H1 (cell line): ENCODE results near the gene UTP20. TPM values are rescaled to one million over a fixed set of nuclear protein-coding genes. Genes with fewer than 3 reads are reported as not detected.

ENCODE experiments used
- CTCF ChIA-PET: fragments of 300-600 bp; sonication (Branson Sonifier 250); formaldehyde crosslinking; loops from one replicate; lab custom pipeline; 2021; ENCODE audit not compliant: partially characterized antibody; lab: Charles Lee
- POLR2A ChIA-PET: fragments of 300-600 bp; sonication (Branson Sonifier 250); formaldehyde crosslinking; loops from one replicate; lab custom pipeline; 2021; ENCODE audit warnings: inconsistent platforms; ENCODE audit not compliant: partially characterized antibody; lab: Charles Lee
- DNase-seq, 2 experiments: peaks; one replicate each; pipeline versions ENCODE4 v3.0.0 to v3.0.0-alpha.2; 2010 to 2022; ENCODE audit warnings: low spot score in 2 of 2, low read depth in 1 of 2, mixed read lengths in 1 of 2
- FAIRE-seq: peaks from 2 replicates; lab custom pipeline; 2011; peaks lifted over from hg19 to GRCh38; lab: Jason Lieb, UNC
- H2AFZ ChIP-seq: 2 replicates; pipeline ENCODE4 v1.8.1; 2012; ENCODE audit warnings: low read length, inconsistent platforms
- H2AK5ac ChIP-seq: 2 replicates; pipeline ENCODE4 v1.6.1; 2013; ENCODE audit warnings: low read depth, low read length
- H2BK120ac ChIP-seq: replicated peaks from 2 replicates; pipeline ENCODE3; 2013; ENCODE audit warnings: low read depth, low read length, inconsistent platforms
- H2BK12ac ChIP-seq: 2 replicates; pipeline ENCODE4 v1.6.1; 2013; ENCODE audit warnings: low read depth, low read length
- H2BK15ac ChIP-seq: 2 replicates; pipeline ENCODE4 v1.6.1; 2013; ENCODE audit warnings: low read length
- H2BK20ac ChIP-seq: 2 replicates; pipeline ENCODE4 v1.6.1; 2013; ENCODE audit warnings: low read length
- H2BK5ac ChIP-seq: 2 replicates; pipeline ENCODE4 v1.6.1; 2013; ENCODE audit warnings: low read depth, low read length
- H3K14ac ChIP-seq: 2 replicates; pipeline ENCODE4 v1.6.1; 2013; ENCODE audit warnings: inconsistent platforms; ENCODE audit not compliant: insufficient read length
- H3K18ac ChIP-seq: 2 replicates; pipeline ENCODE4 v1.6.1; 2013; ENCODE audit warnings: low read length; ENCODE audit errors: extremely low read depth
- H3K23ac ChIP-seq: 2 replicates; pipeline ENCODE4 v1.6.1; 2013; ENCODE audit warnings: inconsistent platforms; ENCODE audit not compliant: insufficient read length
- H3K23me2 ChIP-seq: 2 replicates; pipeline ENCODE4 v1.6.1; 2013; ENCODE audit warnings: low read depth, low read length
- H3K27ac ChIP-seq: 2 replicates; pipeline ENCODE4 v1.6.1; 2011; ENCODE audit warnings: low read depth, low read length, inconsistent platforms
- H3K27me3 ChIP-seq, 4 experiments: replicated peaks in 1 of 4; 1 replicate in 1 of 4; 2 replicates in 3 of 4; pipeline versions ENCODE4 v1.6.1 to v1.8.1; 2011 to 2013; ENCODE audit warnings: low read length in 3 of 4, mild to moderate bottlenecking in 3 of 4, inconsistent platforms in 2 of 4, mixed read lengths in 2 of 4, moderate library complexity in 1 of 4; ENCODE audit not compliant: control insufficient read depth in 3 of 4, insufficient read depth in 3 of 4; ENCODE audit errors: extremely low read depth in 1 of 4
- H3K36me3 ChIP-seq, 4 experiments: 2 replicates each; pipeline versions ENCODE4 v1.6.1 to v1.8.1; 2011 to 2013; ENCODE audit warnings: mild to moderate bottlenecking in 4 of 4, low read length in 3 of 4, moderate library complexity in 2 of 4, control low read depth in 1 of 4, inconsistent platforms in 1 of 4; ENCODE audit not compliant: insufficient read depth in 4 of 4, control insufficient read depth in 2 of 4
- H3K4ac ChIP-seq: replicated peaks from 2 replicates; pipeline ENCODE3; 2013; ENCODE audit warnings: low read length, low read depth, mixed read lengths, inconsistent platforms; ENCODE audit not compliant: insufficient read length
- H3K4me1 ChIP-seq, 4 experiments: replicated peaks in 1 of 4; 1 replicate in 1 of 4; 2 replicates in 3 of 4; pipeline versions ENCODE4 v1.6.1 to v1.8.1; 2011 to 2013; ENCODE audit warnings: low read length in 3 of 4, inconsistent platforms in 2 of 4, mixed read lengths in 1 of 4; ENCODE audit not compliant: insufficient read depth in 4 of 4, control insufficient read depth in 3 of 4
- H3K4me2 ChIP-seq, 2 experiments: 2 replicates each; pipeline versions ENCODE4 v1.6.1 to v1.8.1; 2011 to 2013; ENCODE audit warnings: low read depth in 2 of 2, low read length in 2 of 2, control low read depth in 1 of 2, inconsistent platforms in 1 of 2, mild to moderate bottlenecking in 1 of 2; ENCODE audit not compliant: insufficient read depth in 1 of 2
- H3K4me3 ChIP-seq, 4 experiments: fragments of 200-600, 300-600 bp in 1 of 4; sonication (generic), shearing (Covaris generic), sonication (Bioruptor Twin) in 1 of 4; 2 replicates each; pipeline versions ENCODE4 v1.5.1 to v1.8.1; 2011 to 2016; ENCODE audit warnings: low read length in 4 of 4, low read depth in 3 of 4, control low read depth in 2 of 4, inconsistent platforms in 2 of 4, mild to moderate bottlenecking in 2 of 4, mixed read lengths in 1 of 4, moderate library complexity in 1 of 4; ENCODE audit not compliant: insufficient read depth in 2 of 4; ENCODE audit errors: extremely low read depth in 1 of 4
- H3K56ac ChIP-seq: replicated peaks from 2 replicates; pipeline ENCODE3; 2013; ENCODE audit warnings: low read depth, mild to moderate bottlenecking, mixed read lengths, low read length, inconsistent platforms; ENCODE audit not compliant: insufficient read length
- H3K79me1 ChIP-seq: 2 replicates; pipeline ENCODE4 v1.6.1; 2013; ENCODE audit warnings: low read depth, low read length, control low read depth
- H3K79me2 ChIP-seq, 2 experiments: 2 replicates each; pipeline versions ENCODE4 v1.6.1 to v1.8.1; 2012 to 2013; ENCODE audit warnings: low read length in 2 of 2, mild to moderate bottlenecking in 2 of 2, inconsistent platforms in 1 of 2; ENCODE audit not compliant: insufficient read depth in 2 of 2, control insufficient read depth in 1 of 2
- H3K9ac ChIP-seq, 4 experiments: replicated peaks in 1 of 4; 1 replicate in 1 of 4; 2 replicates in 3 of 4; pipeline versions ENCODE4 v1.6.1 to v1.8.1; 2011 to 2013; ENCODE audit warnings: low read depth in 3 of 4, low read length in 3 of 4, control low read depth in 2 of 4, mild to moderate bottlenecking in 2 of 4, moderate library complexity in 2 of 4, inconsistent platforms in 1 of 4; ENCODE audit errors: extremely low read depth in 1 of 4
- H3K9me3 ChIP-seq, 2 experiments: 2 replicates each; pipeline versions ENCODE4 v1.6.1 to v1.8.1; 2012 to 2013; ENCODE audit warnings: mild to moderate bottlenecking in 2 of 2, moderate library complexity in 2 of 2, control low read depth in 1 of 2, inconsistent platforms in 1 of 2, low read depth in 1 of 2, low read length in 1 of 2, mixed read lengths in 1 of 2; ENCODE audit not compliant: insufficient read depth in 2 of 2
- H4K20me1 ChIP-seq, 2 experiments: replicated peaks in 1 of 2; 2 replicates each; pipeline versions ENCODE3 to v1.8.1; 2011 to 2013; ENCODE audit warnings: inconsistent platforms in 2 of 2, low read length in 2 of 2, mild to moderate bottlenecking in 1 of 2; ENCODE audit not compliant: insufficient read depth in 2 of 2, control insufficient read depth in 1 of 2
- H4K5ac ChIP-seq: 2 replicates; pipeline ENCODE4 v1.6.1; 2013; ENCODE audit warnings: low read length, low read depth, mixed read lengths, inconsistent platforms; ENCODE audit not compliant: insufficient read length
- H4K8ac ChIP-seq: 2 replicates; pipeline ENCODE4 v1.8.0; 2013; ENCODE audit warnings: mild to moderate bottlenecking, moderate library complexity, low read length, inconsistent platforms; ENCODE audit not compliant: insufficient read depth; ENCODE audit errors: extremely low read depth
- H4K91ac ChIP-seq: replicated peaks from 2 replicates; pipeline ENCODE3; 2013; ENCODE audit warnings: low read length, mixed read lengths, inconsistent platforms; ENCODE audit not compliant: insufficient read length
- BACH1 ChIP-seq: IDR thresholded peaks from 2 replicates; pipeline ENCODE4 v1.6.1; 2012; ENCODE audit warnings: low read length, improper control_type of control experiment
- BCL11A ChIP-seq, 2 experiments: IDR thresholded peaks; one replicate each; pipeline ENCODE4 v1.6.1; 2011; ENCODE audit warnings: low read depth in 2 of 2, low read length in 2 of 2, mild to moderate bottlenecking in 2 of 2
- CREB1 ChIP-seq: IDR thresholded peaks from 2 replicates; pipeline ENCODE4 v1.6.1; 2012; ENCODE audit warnings: inconsistent platforms
- FOSL1 ChIP-seq: IDR thresholded peaks from 2 replicates; pipeline ENCODE4 v1.6.1; 2011; ENCODE audit warnings: mild to moderate bottlenecking, low read depth, low read length, moderate library complexity; ENCODE audit not compliant: insufficient read depth
- GABPA ChIP-seq: IDR thresholded peaks from 2 replicates; pipeline ENCODE4 v1.6.1; 2011; ENCODE audit warnings: mild to moderate bottlenecking, low read length, moderate library complexity, borderline replicate concordance; ENCODE audit not compliant: insufficient read depth
- GTF2F1 ChIP-seq: IDR thresholded peaks from 2 replicates; pipeline ENCODE4 v1.6.1; 2012; ENCODE audit warnings: low read depth, low read length, improper control_type of control experiment, borderline replicate concordance
- HDAC2 ChIP-seq, 2 experiments: fragments of 300-600 bp in 1 of 2; sonication (generic) in 1 of 2; IDR thresholded peaks; 2 replicates each; pipeline ENCODE4 v1.6.1; 2011 to 2012; ENCODE audit warnings: low read depth in 2 of 2, low read length in 2 of 2, mild to moderate bottlenecking in 2 of 2, moderate library complexity in 2 of 2, borderline replicate concordance in 1 of 2, inconsistent platforms in 1 of 2
- KDM4A ChIP-seq: IDR thresholded peaks from one replicate; pipeline ENCODE4 v1.7.1; 2012; ENCODE audit warnings: low read depth, mild to moderate bottlenecking, moderate library complexity, low read length, inconsistent platforms; ENCODE audit not compliant: severe bottlenecking
- MAX ChIP-seq: IDR thresholded peaks from 2 replicates; pipeline ENCODE4 v1.6.1; 2012; ENCODE audit warnings: inconsistent platforms
- RAD21 ChIP-seq, 2 experiments: IDR thresholded peaks in 1 of 2; conservative IDR thresholded peaks in 1 of 2; 2 replicates each; pipeline ENCODE4 v1.6.1; 2011; ENCODE audit warnings: low read depth in 2 of 2, low read length in 2 of 2, improper control_type of control experiment in 1 of 2, inconsistent platforms in 1 of 2, mild to moderate bottlenecking in 1 of 2, moderate library complexity in 1 of 2
- RBBP5 ChIP-seq: IDR thresholded peaks from 2 replicates; pipeline ENCODE4 v1.7.1; 2012; ENCODE audit warnings: low read depth, mild to moderate bottlenecking, inconsistent platforms, low read length, moderate library complexity, borderline replicate concordance
- RFX5 ChIP-seq: IDR thresholded peaks from 2 replicates; pipeline ENCODE4 v1.6.1; 2011; ENCODE audit warnings: low read depth, low read length, improper control_type of control experiment, borderline replicate concordance
- SAP30 ChIP-seq: fragments of 300-600 bp; sonication (generic); IDR thresholded peaks from 2 replicates; pipeline ENCODE4 v1.7.1; 2012; ENCODE audit warnings: low read length, moderate library complexity, mild to moderate bottlenecking, inconsistent platforms; ENCODE audit not compliant: insufficient read depth, insufficient replicate concordance
- TCF12 ChIP-seq: IDR thresholded peaks from 2 replicates; pipeline ENCODE4 v1.6.1; 2011; ENCODE audit warnings: low read depth, mild to moderate bottlenecking, low read length
- WGBS, 2 experiments: shearing (Covaris generic) in 1 of 2; methylation state at CpG; one replicate each; pipeline versions ENCODE4 v1.1.6 to v1.1.7; 2013 to 2015; ENCODE audit warnings: low lambda C conversion rate in 2 of 2, mixed read lengths in 2 of 2, inconsistent platforms in 1 of 2, low coverage in 1 of 2, missing lambda C conversion rate in 1 of 2; ENCODE audit not compliant: insufficient replicate concordance in 2 of 2, insufficient coverage in 1 of 2, insufficient read length in 1 of 2; ENCODE audit errors: extremely low coverage in 1 of 2, missing lambda C conversion rate in 1 of 2; 5-methylcytosine and 5-hydroxymethylcytosine counted together
- polyA plus RNA-seq, 7 experiments: library from polyadenylated mRNA; depleted of rRNA in 3 of 7; stranded (reverse) in 5 of 7; unstranded in 2 of 7; fragments of >200 nt in 5 of 7; fragments of 200-250 nt in 2 of 7; gene quantifications; 1 replicate in 5 of 7; 2 replicates in 1 of 7; 4 replicates in 1 of 7; pipeline versions ENCODE4 v1.2.1 to v1.2.3, GENCODE V29; 2011 to 2013; ENCODE audit warnings: missing spikeins in 2 of 7, mixed read lengths in 2 of 7
- total RNA-seq: library from RNA; stranded (reverse); fragmentation: NEBNext Ultra II Directional; extraction: Animal tissue kit (Norgen Biotek cat#: 25700); gene quantifications from 2 replicates; pipeline ENCODE4 v1.2.1, GENCODE V29; 2021

UTP20 gene
- total and polyA plus RNA-seq, 2 of the 8 experiments (the other 6 are each of a cell fraction or from before 2014, with no cell fraction given) = 8.5 to 48.4 TPM

- no peak overlapping the region for H3K9ac ChIP-seq
- WGBS, 2 experiments = 95% methylated on average over 6 of the region's 6 CpGs; no CpG with 5 or more reads in 1 of the 2 experiments
- DNase-seq = no peak
- TF ChIP-seq HDAC2 (IDR thresholded peaks at IDR 0.05; ENCODE audit: borderline replicate concordance in 1 of 2, low read depth in 2 of 2, low read length in 2 of 2) (no peak), BACH1 (no peak), TCF12 (no peak), BCL11A (IDR thresholded peaks at IDR 0.05; ENCODE audit: low read depth in 2 of 2, low read length in 2 of 2) (no peak), RFX5 (no peak), CREB1 (no peak), FOSL1 (no peak), RBBP5 (no peak), SAP30 (no peak), MAX (no peak), RAD21 (IDR thresholded peaks at IDR 0.05 in 1 of 2, conservative IDR thresholded peaks at IDR 0.05 in 1 of 2; ENCODE audit: low read depth in 2 of 2, low read length in 2 of 2) (no peak), GABPA (no peak), GTF2F1 (no peak), KDM4A (no peak)
Measured at GRCh38 chr12:101368016-101368415, 88.1 kb downstream of the UTP20 start.

More at GRCh38 chr12:101368016-101368415, 88.1 kb downstream of the UTP20 start:
- no peak overlapping the region for H4K5ac ChIP-seq
- H3K36me3 ChIP-seq = peaks cover 23 to 78% (median 63%) of the 10 kb centered on the region in 4 experiments
- H3K56ac ChIP-seq = no peak overlapping the region
- no peak overlapping the region for H3K27ac ChIP-seq
- H2BK15ac ChIP-seq = no peak overlapping the region
- no peaks in the 10 kb centered on the region for H3K4me1 ChIP-seq
- no peak overlapping the region for H3K18ac ChIP-seq
- no peak overlapping the region for H3K23ac ChIP-seq
- no peak overlapping the region for H3K14ac ChIP-seq
- H2BK12ac ChIP-seq = no peak overlapping the region
- CTCF ChIA-PET = no interaction called here
- no peak overlapping the region for H2BK120ac ChIP-seq
- no peak overlapping the region for H3K4me3 ChIP-seq
- H4K91ac ChIP-seq = no peak overlapping the region
- H3K4me2 ChIP-seq = no peak overlapping the region
- no peaks in the 10 kb centered on the region for H3K9me3 ChIP-seq
- H2BK20ac ChIP-seq = no peak overlapping the region
- POLR2A ChIA-PET = interaction anchor here (1.1 kb wide), 1 partner anchor 21 kb away, joined by 4 read pairs; no protein-coding TSS in a partner anchor
- H4K20me1 ChIP-seq = peaks cover 0 to 7% of the 10 kb centered on the region in 2 experiments
- H3K27me3 ChIP-seq = no peaks in the 10 kb centered on the region
- no peak overlapping the region for H2AK5ac ChIP-seq
- no peaks in the 10 kb centered on the region for H3K79me2 ChIP-seq
- no peak overlapping the region for H3K4ac ChIP-seq
- no peaks in the 10 kb centered on the region for H3K23me2 ChIP-seq
- no peaks in the 10 kb centered on the region for H3K79me1 ChIP-seq
- H2BK5ac ChIP-seq = no peak overlapping the region
- no peak for FAIRE-seq
- H4K8ac ChIP-seq = no peak overlapping the region
- H2AFZ ChIP-seq = no peak overlapping the region
